Glomerular endothelial cell (primary cell): Measurements from ENCODE around the gene METTL17. TPM values are rescaled to one million over a fixed set of nuclear protein-coding genes. Genes with fewer than 3 reads are reported as not detected.

Experiments used
- DNase-seq: peaks from one replicate; pipeline ENCODE4 v3.0.0-alpha.2; 2011; ENCODE audit warnings: low read depth, low spot score; ENCODE audit errors: extremely low read depth
- total RNA-seq: library from RNA; depleted of rRNA; stranded (reverse); fragments of >200 nt; gene quantifications from 2 replicates; pipeline ENCODE4 v1.2.3, GENCODE V29; 2015

The METTL17 gene
- total RNA-seq, 1 donor from 2014 or later: 47.3 TPM

DNA sequence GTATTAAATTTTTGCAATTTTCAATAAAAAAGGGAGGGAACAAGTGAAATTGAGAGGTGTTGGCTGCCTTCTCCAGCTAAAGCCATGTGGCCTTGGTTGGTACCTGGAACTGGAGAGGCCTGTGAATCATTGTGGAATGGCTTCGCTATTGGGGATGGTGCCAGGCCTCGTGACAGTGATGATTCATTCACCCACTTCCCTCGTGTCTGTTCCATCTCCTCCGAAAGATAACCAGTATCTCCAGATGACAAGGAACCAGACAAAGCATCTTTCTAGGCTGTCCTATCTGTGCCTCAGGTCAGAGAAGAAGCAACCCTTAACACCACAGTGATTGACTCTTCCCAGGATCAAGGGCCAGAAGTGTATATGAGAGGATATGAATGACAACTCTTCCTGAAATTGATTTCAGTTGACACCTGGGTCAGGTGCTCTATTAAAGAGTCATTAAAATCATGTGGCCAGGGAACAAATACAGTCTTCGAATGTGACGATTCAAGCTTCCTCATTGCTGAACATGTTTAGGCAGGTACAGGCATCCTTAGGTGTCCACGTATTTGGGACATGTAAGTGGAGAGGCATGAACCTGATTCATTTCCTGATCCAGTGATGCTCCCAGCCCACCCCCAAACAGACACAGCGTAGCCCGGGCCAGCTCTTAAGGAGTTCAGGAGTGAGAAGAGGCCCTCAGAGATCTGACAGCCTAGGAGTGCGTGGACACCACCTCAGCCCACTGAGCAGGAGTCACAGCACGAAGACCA, 52.1 kb downstream of the METTL17 start, which contains the start of gene RNASE7:
TSS of gene RNASE7 (plus strand) at position 687 of the 758 bp plus-strand sequence. CDS start 631 bp downstream, outside the sequence.
- no peak for DNase-seq

DNA sequence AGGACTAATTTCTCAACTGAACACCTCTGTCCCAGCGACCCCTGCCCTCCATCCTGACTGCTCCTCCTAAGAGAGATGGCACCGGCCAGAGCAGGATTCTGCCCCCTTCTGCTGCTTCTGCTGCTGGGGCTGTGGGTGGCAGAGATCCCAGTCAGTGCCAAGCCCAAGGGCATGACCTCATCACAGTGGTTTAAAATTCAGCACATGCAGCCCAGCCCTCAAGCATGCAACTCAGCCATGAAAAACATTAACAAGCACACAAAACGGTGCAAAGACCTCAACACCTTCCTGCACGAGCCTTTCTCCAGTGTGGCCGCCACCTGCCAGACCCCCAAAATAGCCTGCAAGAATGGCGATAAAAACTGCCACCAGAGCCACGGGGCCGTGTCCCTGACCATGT, 53.1 kb downstream of the METTL17 start:
- DNase-seq: no peak

DNA sequence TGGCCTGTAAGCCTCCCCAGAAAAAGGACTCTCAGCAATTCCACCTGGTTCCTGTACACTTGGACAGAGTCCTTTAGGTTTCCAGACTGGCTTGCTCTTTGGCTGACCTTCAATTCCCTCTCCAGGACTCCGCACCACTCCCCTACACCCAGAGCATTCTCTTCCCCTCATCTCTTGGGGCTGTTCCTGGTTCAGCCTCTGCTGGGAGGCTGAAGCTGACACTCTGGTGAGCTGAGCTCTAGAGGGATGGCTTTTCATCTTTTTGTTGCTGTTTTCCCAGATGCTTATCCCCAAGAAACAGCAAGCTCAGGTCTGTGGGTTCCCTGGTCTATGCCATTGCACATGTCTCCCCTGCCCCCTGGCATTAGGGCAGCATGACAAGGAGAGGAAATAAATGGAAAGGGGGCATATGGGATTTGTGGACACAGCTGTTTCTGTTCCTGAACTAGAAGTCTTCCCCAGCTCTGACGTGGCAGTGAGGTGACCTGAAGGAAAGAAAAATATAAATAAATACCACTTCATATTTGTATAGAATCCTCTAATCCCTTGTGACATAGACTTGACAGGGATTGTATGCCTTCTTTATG, 53.7 kb downstream of the METTL17 start:
- DNase-seq: no peak

DNA sequence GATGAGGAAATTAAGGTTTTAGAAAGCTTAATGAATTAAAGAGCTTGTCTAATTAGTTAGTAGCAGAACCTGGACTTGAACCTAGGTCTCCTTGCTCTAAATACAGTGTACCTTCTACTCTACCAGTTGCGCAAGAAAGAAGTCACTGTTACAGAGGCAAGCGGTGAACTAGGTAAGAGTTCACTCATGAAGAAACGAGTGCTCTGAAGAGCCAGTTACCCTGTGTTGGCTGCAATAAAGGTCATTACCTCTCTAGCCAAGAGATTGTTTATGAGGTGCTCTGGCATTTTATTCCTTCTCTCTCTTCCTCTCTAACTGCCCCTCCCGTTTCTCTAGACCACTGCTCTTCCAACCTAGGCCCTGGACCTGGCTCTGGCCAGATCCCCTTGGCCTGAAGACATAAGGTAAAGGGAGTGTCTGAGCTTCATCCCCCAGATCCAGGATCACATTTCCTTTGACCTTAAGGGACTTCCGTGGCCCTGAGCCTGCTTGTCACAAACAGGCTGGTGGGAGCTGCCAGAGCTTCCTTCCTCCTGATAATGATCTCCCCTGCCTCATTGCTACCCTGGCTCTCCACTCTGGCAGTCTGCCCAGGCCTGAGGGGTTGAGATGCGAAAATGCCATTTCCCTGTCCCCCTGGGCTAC, 54.3 kb downstream of the METTL17 start:
- no peak for DNase-seq

Other genes with a start within 250 kb of the METTL17 start
- gene EDDM3A, start 244.1 kb upstream of the METTL17 start, total RNA-seq: not detected in 2 replicates
- gene EDDM3B, start 221.6 kb upstream of the METTL17 start, total RNA-seq: not detected in 2 replicates
- 0.29 and 0.34 TPM in 2 replicates for gene RNASE6, start 208.7 kb upstream of the METTL17 start, total RNA-seq
- gene RNASE1, start 187.1 kb upstream of the METTL17 start, total RNA-seq: 215 and 387 TPM in 2 replicates
- gene RNASE3, start 98.6 kb upstream of the METTL17 start, total RNA-seq: not detected in 2 replicates
- gene RNASE2, start 34.5 kb upstream of the METTL17 start, total RNA-seq: not detected in 2 replicates
- gene SLC39A2, start 9.3 kb downstream of the METTL17 start, total RNA-seq: not detected in 2 replicates
- gene NDRG2, start 35.1 kb downstream of the METTL17 start, total RNA-seq: 2.6 and 3.1 TPM in 2 replicates
- gene TPPP2, start 40.2 kb downstream of the METTL17 start, total RNA-seq: not detected in 2 replicates
- gene RNASE13, start 44.8 kb downstream of the METTL17 start, total RNA-seq: not detected in 2 replicates
- gene RNASE7, start 52.4 kb downstream of the METTL17 start, total RNA-seq: not detected in 2 replicates
- gene RNASE8, start 67.8 kb downstream of the METTL17 start, total RNA-seq: not detected in 2 replicates
- gene ARHGEF40, start 80.3 kb downstream of the METTL17 start, total RNA-seq: 20.4 and 22.0 TPM in 2 replicates
- 20.9 and 39.1 TPM in 2 replicates for gene ZNF219, start 108.7 kb downstream of the METTL17 start, total RNA-seq
- 0.19 TPM in 1 of 2 replicates, not detected in the other for gene TMEM253, start 111.1 kb downstream of the METTL17 start, total RNA-seq
- not detected in 2 replicates for gene OR5AU1, start 166.1 kb downstream of the METTL17 start, total RNA-seq